GM19468 (cell line): ENCODE data around the gene VSIG4.
"Not testable (repeated sequence)": the region's sequence is repeated elsewhere in the genome, so short reads cannot be mapped to it uniquely, and the experiment has no call there.

Experiments
- ATAC-seq: cut with Tn5 transposase; IDR thresholded peaks from one replicate; pipeline ENCODE4 v1.9.1; 2021; ENCODE audit warnings: mild to moderate bottlenecking, moderate library complexity, moderate number of reproducible peaks; ENCODE audit not compliant: unreplicated experiment; ENCODE audit errors: extremely low read depth

VSIG4 gene

GRCh38 chrX:65990702-65991101 lies 49.2 kb downstream of the VSIG4 start:
- ATAC-seq, result no peak

- peak; percentile 9 for ATAC-seq
Measured at GRCh38 chrX:65987811-65988210, 52.1 kb downstream of the VSIG4 start.

- no peak for ATAC-seq
Measured at GRCh38 chrX:65985922-65986588, 53.8 kb downstream of the VSIG4 start.

GRCh38 chrX:65985211-65985610 lies 54.7 kb downstream of the VSIG4 start:
- no peak for ATAC-seq

- ATAC-seq, result not testable (repeated sequence)
Measured at GRCh38 chrX:65977161-65977560, 62.7 kb downstream of the VSIG4 start.

GRCh38 chrX:65976161-65976560 lies 63.7 kb downstream of the VSIG4 start:
- no peak for ATAC-seq

GRCh38 chrX:65975161-65975751 lies 64.6 kb downstream of the VSIG4 start:
- ATAC-seq, result not testable (repeated sequence)
